ENCODE data around the gene DNAH7.

Gene DNAH7

DNA sequence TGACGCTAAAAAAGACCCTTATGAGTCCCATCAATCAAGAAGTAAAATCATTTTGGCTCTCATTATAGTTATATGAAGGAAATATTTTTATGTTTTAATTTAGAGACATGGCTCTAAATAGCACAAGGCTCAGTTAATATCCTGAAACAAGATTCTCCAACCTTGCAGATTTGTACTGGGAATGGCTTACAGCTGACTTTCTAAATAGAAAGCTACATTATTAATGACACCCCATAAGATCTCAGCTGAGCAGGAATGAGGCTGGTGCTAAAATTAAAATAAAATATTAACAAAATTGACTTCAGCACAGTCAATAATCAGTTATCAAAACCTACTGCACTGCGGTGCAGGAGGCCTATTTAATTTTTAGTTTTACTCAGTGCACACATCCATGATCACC, 274.8 kb downstream of the DNAH7 start:
- H3K4me3 ChIP-seq (ENCODE audit: low read depth, low read length): no peak overlapping the region
- TF ChIP-seq, protein P1, sequence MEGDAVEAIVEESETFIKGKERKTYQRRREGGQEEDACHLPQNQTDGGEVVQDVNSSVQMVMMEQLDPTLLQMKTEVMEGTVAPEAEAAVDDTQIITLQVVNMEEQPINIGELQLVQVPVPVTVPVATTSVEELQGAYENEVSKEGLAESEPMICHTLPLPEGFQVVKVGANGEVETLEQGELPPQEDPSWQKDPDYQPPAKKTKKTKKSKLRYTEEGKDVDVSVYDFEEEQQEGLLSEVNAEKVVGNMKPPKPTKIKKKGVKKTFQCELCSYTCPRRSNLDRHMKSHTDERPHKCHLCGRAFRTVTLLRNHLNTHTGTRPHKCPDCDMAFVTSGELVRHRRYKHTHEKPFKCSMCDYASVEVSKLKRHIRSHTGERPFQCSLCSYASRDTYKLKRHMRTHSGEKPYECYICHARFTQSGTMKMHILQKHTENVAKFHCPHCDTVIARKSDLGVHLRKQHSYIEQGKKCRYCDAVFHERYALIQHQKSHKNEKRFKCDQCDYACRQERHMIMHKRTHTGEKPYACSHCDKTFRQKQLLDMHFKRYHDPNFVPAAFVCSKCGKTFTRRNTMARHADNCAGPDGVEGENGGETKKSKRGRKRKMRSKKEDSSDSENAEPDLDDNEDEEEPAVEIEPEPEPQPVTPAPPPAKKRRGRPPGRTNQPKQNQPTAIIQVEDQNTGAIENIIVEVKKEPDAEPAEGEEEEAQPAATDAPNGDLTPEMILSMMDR (IDR thresholded peaks at IDR 0.05; ENCODE audit: low read depth, low read length): no peak

DNA sequence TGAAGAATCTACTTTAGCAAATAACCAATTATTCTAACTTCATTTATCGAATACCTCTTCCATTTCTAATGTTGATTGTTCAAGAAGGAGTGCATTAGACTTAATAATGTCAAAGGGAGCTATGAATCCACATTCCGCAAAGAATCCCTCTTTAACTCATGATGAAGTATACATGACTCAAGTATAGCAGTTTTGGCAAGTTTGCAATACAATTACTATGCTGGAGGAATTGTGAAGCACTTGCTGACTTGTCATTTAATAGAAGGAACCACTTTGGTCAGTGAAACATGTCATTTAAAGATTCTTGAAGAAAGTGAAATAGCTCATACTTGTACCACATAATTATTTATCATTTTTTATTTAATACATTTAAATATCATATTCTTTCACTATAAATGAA, 286.5 kb downstream of the DNAH7 start:
- H3K4me3 ChIP-seq (ENCODE audit: low read depth, low read length): no peak overlapping the region
- TF ChIP-seq, protein P1 (IDR thresholded peaks at IDR 0.05; ENCODE audit: low read depth, low read length): no peak

DNA sequence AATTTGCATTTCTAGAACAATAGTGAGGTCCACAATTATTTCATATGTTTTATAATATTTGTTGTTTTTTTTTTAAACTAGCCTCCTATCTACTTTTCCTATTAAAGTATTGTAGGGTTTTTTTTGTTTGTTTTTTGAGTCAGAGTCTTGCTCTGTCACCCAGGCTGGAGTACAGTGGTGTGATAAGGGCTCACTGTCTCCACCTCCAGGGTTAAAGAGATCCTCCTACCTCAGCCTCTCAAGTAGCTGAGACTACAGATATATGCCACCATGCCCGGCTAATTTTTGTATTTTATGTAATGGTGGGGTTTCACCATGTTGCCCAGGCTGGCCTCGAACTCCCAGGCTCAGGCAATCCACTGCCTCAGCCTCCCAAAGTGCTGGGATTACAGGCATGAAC, 289.1 kb downstream of the DNAH7 start:
- TF ChIP-seq, protein P1 (IDR thresholded peaks at IDR 0.05; ENCODE audit: low read depth, low read length): no peak
- H3K4me3 ChIP-seq (ENCODE audit: low read depth, low read length): no peak overlapping the region

DNA sequence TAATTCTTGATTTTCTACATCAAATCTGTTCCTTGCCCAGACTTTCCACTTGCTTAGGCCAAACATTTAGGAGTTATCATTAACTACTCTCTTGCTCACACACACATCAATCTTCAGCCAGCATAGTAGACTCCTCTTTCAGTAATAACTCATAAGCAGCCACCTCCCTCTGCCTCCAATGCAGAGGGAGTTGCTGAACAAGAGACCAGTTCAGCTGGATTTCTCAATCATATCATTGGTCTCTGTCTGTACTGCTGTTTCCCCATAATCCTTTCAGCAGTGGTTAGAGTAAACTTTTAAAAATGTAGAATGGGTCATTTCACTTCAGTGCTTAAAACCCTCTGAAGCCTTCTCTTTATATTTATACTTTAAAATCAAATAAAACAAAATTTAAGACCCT, 298.7 kb downstream of the DNAH7 start:
- TF ChIP-seq, protein P1 (IDR thresholded peaks at IDR 0.05; ENCODE audit: low read depth, low read length): no peak
- H3K4me3 ChIP-seq (ENCODE audit: low read depth, low read length): no peak overlapping the region

DNA sequence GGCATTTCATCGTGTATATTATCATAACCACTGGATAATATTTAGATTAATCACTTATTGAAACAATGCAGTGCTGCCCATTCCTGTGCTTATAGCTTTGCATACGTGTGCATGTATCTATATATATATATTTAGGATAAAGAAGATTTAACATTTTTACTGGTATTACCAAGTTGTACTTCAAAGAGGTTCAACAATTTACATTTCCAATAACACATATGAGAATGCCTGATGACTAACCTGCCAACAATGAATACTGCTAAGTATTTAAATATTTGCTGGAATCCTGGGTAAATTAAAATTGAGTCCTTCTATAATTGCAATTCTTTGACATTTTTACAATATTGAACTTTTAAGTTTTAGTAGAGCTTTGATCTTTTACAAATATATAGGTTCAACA, 300.2 kb downstream of the DNAH7 start:
- no peak overlapping the region for H3K4me3 ChIP-seq (ENCODE audit: low read depth, low read length)
- TF ChIP-seq, protein P1 (IDR thresholded peaks at IDR 0.05; ENCODE audit: low read depth, low read length): no peak

DNA sequence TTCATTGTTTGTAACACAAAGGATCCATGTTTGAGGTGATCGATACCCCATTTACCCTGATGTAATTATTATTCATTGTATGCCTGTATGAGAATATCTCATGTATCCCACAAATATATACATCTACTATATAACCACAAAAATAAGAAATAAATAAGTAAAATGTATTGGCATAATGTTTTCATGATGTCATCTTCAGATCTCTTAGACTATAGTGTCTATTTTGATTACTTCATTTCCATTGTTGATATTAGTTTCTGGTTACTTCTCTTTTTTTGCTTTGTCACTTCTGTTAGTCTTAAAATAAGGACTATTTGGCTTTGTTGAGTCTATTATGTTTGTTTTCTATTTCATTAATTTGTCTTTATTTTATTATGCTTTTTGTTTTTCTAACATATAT, 301.9 kb downstream of the DNAH7 start:
- TF ChIP-seq, protein P1 (IDR thresholded peaks at IDR 0.05; ENCODE audit: low read depth, low read length): no peak
- H3K4me3 ChIP-seq (ENCODE audit: low read depth, low read length): no peak overlapping the region

DNA sequence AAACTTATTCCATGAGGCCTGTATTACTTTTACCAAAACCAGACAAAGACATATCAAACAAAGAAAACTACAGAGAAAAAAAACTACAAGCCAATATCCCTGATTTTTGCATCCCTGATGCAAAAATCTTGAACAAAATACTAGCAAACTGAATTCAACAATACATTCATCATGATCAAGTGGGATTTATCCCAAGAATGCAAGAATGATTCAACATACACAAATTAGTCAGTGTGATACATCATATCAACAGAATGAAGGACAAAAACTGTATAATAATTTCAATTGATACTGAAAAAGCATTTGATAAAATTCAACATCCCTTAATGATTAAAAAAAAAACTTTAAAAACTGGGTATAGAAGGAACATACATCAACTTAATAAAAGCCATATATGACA, 304.8 kb downstream of the DNAH7 start:
- TF ChIP-seq, protein P1 (IDR thresholded peaks at IDR 0.05; ENCODE audit: low read depth, low read length): no peak
- H3K4me3 ChIP-seq (ENCODE audit: low read depth, low read length): no peak overlapping the region
